ENCODE data around the gene S100Z.

Gene S100Z

DNA sequence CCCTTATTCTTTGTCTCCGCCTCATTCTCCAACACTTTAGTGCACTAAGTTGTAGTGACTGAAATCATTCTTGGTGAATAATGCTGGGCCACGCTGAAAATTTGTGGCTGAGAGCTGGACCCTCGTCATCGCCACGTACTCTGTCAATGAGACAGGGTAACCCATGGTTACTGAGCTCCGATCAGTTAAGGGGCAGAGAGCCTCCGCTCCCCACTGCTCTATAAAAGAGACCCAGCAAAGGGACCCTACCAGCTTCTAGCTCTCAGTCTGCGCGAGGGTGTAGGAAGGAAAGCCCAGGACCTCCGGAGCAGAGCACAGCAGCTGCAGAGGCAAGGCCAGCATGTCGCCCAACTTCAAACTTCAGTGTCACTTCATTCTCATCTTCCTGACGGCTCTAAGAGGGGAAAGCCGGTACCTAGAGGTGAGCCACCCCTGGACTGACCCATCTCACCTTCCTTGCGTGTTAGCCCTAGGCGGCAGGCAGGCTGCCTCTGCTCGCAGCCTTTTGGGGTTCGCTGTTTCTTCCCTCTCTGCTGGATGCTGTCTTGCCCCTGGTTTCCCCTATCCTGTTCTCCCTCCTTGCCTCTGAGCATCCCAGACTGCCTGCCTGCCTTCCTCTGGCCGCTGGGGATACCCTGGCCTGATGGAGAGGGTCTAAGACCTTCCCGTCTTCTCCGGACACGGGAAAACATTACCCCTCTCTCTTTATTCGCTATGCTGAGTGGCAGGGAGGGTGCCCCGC is 103.2 kb downstream of the S100Z start, which contains the start of gene CRHBP:
CRHBP (plus strand) TSS at position 251 of the 742 bp plus-strand sequence; CDS start at position 341, 90 bp downstream.
- no peak for DNase-seq (ENCODE audit: low read depth in 2 of 2)

GRCh38 chr5:76953551-76954382 is 104.0 kb downstream of the S100Z start:
- no peak for DNase-seq (ENCODE audit: low read depth in 2 of 2)

- DNase-seq (ENCODE audit: low read depth in 2 of 2) = no peak
These were observed 104.6 kb downstream of the S100Z start for GRCh38 chr5:76954383-76954763.

GRCh38 chr5:76956033-76956432 is 106.2 kb downstream of the S100Z start:
- no peak for DNase-seq (ENCODE audit: low read depth in 2 of 2)

DNA sequence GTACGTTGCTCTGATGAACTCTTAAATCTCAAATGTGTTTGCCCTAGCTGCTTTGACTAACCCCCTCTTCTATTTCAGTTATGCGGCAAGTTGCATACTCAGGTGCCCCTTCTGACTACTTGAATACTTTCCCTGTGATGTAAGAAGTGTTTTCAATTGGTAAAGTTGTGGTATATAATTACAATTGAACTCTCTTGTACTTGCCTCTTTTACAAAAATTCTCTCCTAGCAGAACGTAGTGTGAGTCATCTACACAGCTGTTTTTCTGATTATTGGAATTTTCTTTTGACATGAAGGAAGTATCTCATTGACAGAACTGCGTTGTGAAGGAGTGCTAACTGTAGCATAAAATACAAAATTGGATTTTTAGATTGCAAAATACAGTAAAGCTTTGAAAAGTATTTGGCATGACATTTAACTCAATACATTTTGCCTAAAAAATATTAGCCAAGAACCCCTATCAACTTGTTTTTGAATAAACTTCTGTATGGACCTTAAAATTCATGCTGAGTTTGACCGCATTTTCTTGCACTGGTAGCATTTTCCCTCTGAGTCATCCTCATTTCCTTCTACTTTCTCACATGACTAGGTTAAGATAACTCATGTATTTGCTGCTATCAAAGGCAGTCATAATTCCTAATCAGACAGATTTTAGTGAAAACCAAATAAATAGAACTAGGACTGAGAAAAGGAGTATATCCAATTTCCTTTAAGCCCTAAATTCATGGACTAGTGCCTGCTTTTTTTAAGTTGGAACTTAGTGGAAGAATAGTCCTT is 109.4 kb downstream of the S100Z start:
- no peak for DNase-seq (ENCODE audit: low read depth in 2 of 2)

- DNase-seq (ENCODE audit: low read depth in 2 of 2) = no peak
These were observed 110.3 kb downstream of the S100Z start for GRCh38 chr5:76960004-76960625.

DNA sequence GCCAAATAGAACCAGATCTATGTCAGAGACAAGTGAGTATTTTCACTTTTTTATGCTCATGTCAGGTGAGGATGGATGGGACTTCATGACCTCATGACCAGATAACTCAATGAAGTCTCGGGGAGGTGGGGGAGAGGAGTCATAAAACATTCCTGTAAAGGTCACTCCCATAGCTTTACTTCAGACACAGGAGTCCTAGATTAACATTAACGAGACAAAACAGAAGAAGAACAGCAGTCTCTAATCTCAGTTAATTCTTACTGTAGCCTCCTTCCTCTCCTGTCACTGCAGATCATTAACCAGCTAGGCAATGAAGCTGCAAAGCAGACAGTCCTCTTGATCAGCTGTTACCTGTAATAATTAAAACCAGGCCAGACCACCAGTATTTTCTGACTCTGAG is 114.2 kb downstream of the S100Z start:
- DNase-seq (ENCODE audit: low read depth in 2 of 2) = no peak
